ENCODE results near the gene TXK.

The TXK gene

GRCh38 chr4:48090621-48091020 lies 43.4 kb downstream of the TXK start:
- Histone ChIP-seq H3K27ac (ENCODE audit: extremely low read depth, low read depth, low read length) (no peak overlapping the region), H3K36me3 (ENCODE audit: control insufficient read depth in 2 of 2, insufficient read depth in 1 of 2, low read length in 2 of 2) (no peaks in the 10 kb centered on the region), H3K4me3 (ENCODE audit: low read depth, low read length) (no peak overlapping the region), H3K4me1 (ENCODE audit: control insufficient read depth, insufficient read depth, low read length) (no peaks in the 10 kb centered on the region), H3K9me3 (ENCODE audit: control insufficient read depth, insufficient read depth, low read depth, low read length) (no peaks in the 10 kb centered on the region)
- ChIA-PET POLR2A (no interaction called here), CTCF (interaction anchor here (0.6 to 1.3 kb wide), 5 partner anchors 11 to 253 kb away, joined by 3 to 8 read pairs (median 4); no protein-coding TSS in a partner anchor)
- TF ChIP-seq ZNF843 (tag by site-specific recombination; IDR thresholded peaks at IDR 0.05) = no peak
- TF ChIP-seq ZBTB48 (tag by site-specific recombination; IDR thresholded peaks at IDR 0.05) = no peak
- no peak for TF ChIP-seq ZNF558 (tag by site-specific recombination; IDR thresholded peaks at IDR 0.05)
- no peak for TF ChIP-seq KLF7 (tag by site-specific recombination; IDR thresholded peaks at IDR 0.05; ENCODE audit: borderline replicate concordance)
- no peak for TF ChIP-seq ZNF658 (tag by site-specific recombination; IDR thresholded peaks at IDR 0.05)
- TF ChIP-seq ZNF292 (tag by site-specific recombination; IDR thresholded peaks at IDR 0.05; ENCODE audit: borderline replicate concordance, low read depth) = no peak
- peak; percentile 86 for TF ChIP-seq SP7 (tag by site-specific recombination; IDR thresholded peaks at IDR 0.05)

GRCh38 chr4:48085821-48086589 lies 48.0 kb downstream of the TXK start:
- Histone ChIP-seq H3K4me3 (ENCODE audit: low read depth, low read length) (no peak overlapping the region), H3K9me3 (ENCODE audit: control insufficient read depth, insufficient read depth, low read depth, low read length) (no peaks in the 10 kb centered on the region), H3K27ac (ENCODE audit: extremely low read depth, low read depth, low read length) (no peak overlapping the region), H3K4me1 (ENCODE audit: control insufficient read depth, insufficient read depth, low read length) (no peaks in the 10 kb centered on the region), H3K36me3 (ENCODE audit: control insufficient read depth in 2 of 2, insufficient read depth in 1 of 2, low read length in 2 of 2) (no peaks in the 10 kb centered on the region)
- POLR2A ChIA-PET = no interaction called here
- CTCF ChIA-PET = interaction anchor here (1.0 to 3.8 kb wide), 13 partner anchors 10 to 418 kb away, joined by 3 to 36 read pairs (median 4); no protein-coding TSS in a partner anchor
- TF ChIP-seq SCRT1 (tag by site-specific recombination; IDR thresholded peaks at IDR 0.05; ENCODE audit: borderline replicate concordance) = no peak

- Histone ChIP-seq H3K36me3 (ENCODE audit: control insufficient read depth in 2 of 2, insufficient read depth in 1 of 2, low read length in 2 of 2) (no peaks in the 10 kb centered on the region), H3K4me3 (ENCODE audit: low read depth, low read length) (no peak overlapping the region), H3K4me1 (ENCODE audit: control insufficient read depth, insufficient read depth, low read length) (peaks cover 5% of the 10 kb centered on the region; the same call in 1 of the 2 replicates), H3K27ac (ENCODE audit: extremely low read depth, low read depth, low read length) (no peak overlapping the region), H3K9me3 (ENCODE audit: control insufficient read depth, insufficient read depth, low read depth, low read length) (no peaks in the 10 kb centered on the region)
- ChIA-PET CTCF (interaction anchor here (1.6 kb wide), 1 partner anchor 27 kb away, joined by 7 read pairs; no protein-coding TSS in a partner anchor), POLR2A (interaction anchor here (0.9 kb wide), 1 partner anchor 64 kb away, joined by 3 read pairs; no protein-coding TSS in a partner anchor)
- no peak for TF ChIP-seq INSM2 (tag by site-specific recombination; IDR thresholded peaks at IDR 0.05)
- TF ChIP-seq ZNF404 (tag by site-specific recombination; IDR thresholded peaks at IDR 0.05) = no peak
- TF ChIP-seq ZNF354C (tag by site-specific recombination; IDR thresholded peaks at IDR 0.05; ENCODE audit: borderline replicate concordance, low read depth) = no peak
- no peak for TF ChIP-seq ZNF133 (tag by site-specific recombination; IDR thresholded peaks at IDR 0.05)
- no peak for TF ChIP-seq ELK4 (IDR thresholded peaks at IDR 0.05; ENCODE audit: borderline replicate concordance, low read depth, low read length)
- TF ChIP-seq ZNF561 (tag by site-specific recombination; IDR thresholded peaks at IDR 0.05; ENCODE audit: borderline replicate concordance) = no peak
Measured at GRCh38 chr4:48082956-48083355, 51.1 kb downstream of the TXK start.

GRCh38 chr4:48081196-48081595 lies 52.9 kb downstream of the TXK start:
- Histone ChIP-seq H3K4me3 (ENCODE audit: low read depth, low read length) (no peak overlapping the region), H3K27ac (ENCODE audit: extremely low read depth, low read depth, low read length) (no peak overlapping the region), H3K36me3 (ENCODE audit: control insufficient read depth in 2 of 2, insufficient read depth in 1 of 2, low read length in 2 of 2) (no peaks in the 10 kb centered on the region), H3K4me1 (ENCODE audit: control insufficient read depth, insufficient read depth, low read length) (peaks cover 5% of the 10 kb centered on the region; the same call in 1 of the 2 replicates), H3K9me3 (ENCODE audit: control insufficient read depth, insufficient read depth, low read depth, low read length) (no peaks in the 10 kb centered on the region)
- ChIA-PET POLR2A (no interaction called here), CTCF (no interaction called here)
- TF ChIP-seq GFI1B (tag by site-specific recombination; IDR thresholded peaks at IDR 0.05) (no peak), HOXC10 (CRISPR knock-in tag; IDR thresholded peaks at IDR 0.05) (no peak), SP7 (tag by site-specific recombination; IDR thresholded peaks at IDR 0.05) (no peak), ZNF560 (tag by site-specific recombination; IDR thresholded peaks at IDR 0.05; ENCODE audit: borderline replicate concordance) (no peak), ZNF610 (tag by site-specific recombination; IDR thresholded peaks at IDR 0.05; ENCODE audit: borderline replicate concordance) (no peak), ZNF211 (tag by site-specific recombination; IDR thresholded peaks at IDR 0.05; ENCODE audit: low read depth) (no peak), ZFP69B (tag by site-specific recombination; IDR thresholded peaks at IDR 0.05) (no peak), ZNF24 (tag by site-specific recombination; IDR thresholded peaks at IDR 0.05) (no peak), ZNF175 (tag by site-specific recombination; IDR thresholded peaks at IDR 0.05) (no peak), ZSCAN23 (tag by site-specific recombination; IDR thresholded peaks at IDR 0.05) (no peak), ZNF423 (tag by site-specific recombination; IDR thresholded peaks at IDR 0.05) (no peak), GLI4 (tag by site-specific recombination; IDR thresholded peaks at IDR 0.05) (no peak), ZNF677 (tag by site-specific recombination; IDR thresholded peaks at IDR 0.05) (no peak)

All from HEK293 (cell line).